HG03039 (cell line): ENCODE data around the gene ZBP1.

ENCODE experiments used
- ATAC-seq: cut with Tn5 transposase; IDR thresholded peaks from one replicate; pipeline ENCODE4 v1.9.1; 2021; ENCODE audit warnings: mild to moderate bottlenecking, moderate library complexity; ENCODE audit not compliant: unreplicated experiment

The ZBP1 gene

GRCh38 chr20:57619051-57619831 is 985 bp downstream of the ZBP1 start:
- peak; percentile 50 for ATAC-seq

- no peak for ATAC-seq
Measured at GRCh38 chr20:57618764-57619050, 1.5 kb downstream of the ZBP1 start.

DNA sequence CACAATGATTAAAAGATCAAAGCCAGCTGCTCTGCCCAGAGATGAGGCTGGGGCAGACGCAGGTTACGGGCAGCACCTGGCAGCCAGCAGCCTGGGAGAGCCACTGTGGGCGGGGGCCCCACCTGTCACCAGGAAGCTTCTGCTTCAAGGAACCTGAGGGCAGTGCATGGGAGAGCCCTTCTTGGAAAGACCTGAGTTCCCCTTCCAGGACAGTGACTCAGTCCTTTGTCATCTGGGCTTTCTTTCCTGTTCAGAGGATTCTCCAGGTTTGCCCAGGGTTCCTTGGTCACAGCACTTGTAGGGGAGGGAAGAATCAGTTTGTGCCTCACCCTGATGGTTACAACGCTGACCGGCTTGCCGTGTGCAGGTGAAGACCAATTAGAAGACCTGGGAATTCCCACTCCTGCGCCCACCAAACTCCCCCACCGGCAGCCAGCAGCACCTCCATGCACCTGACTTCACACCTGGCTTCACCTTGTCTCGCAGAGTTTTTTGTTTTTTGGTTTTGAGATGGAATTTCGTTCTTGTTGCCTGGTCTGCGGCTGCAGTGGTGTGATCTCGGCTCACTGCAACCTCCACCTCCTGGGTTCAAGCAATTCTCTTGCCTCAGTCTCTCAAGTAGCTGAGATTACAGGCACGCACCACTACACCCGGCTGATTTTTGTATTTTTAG is 2.0 kb downstream of the ZBP1 start:
- ATAC-seq = no peak

GRCh38 chr20:57617079-57617795 is 3.0 kb downstream of the ZBP1 start:
- ATAC-seq = no peak

DNA sequence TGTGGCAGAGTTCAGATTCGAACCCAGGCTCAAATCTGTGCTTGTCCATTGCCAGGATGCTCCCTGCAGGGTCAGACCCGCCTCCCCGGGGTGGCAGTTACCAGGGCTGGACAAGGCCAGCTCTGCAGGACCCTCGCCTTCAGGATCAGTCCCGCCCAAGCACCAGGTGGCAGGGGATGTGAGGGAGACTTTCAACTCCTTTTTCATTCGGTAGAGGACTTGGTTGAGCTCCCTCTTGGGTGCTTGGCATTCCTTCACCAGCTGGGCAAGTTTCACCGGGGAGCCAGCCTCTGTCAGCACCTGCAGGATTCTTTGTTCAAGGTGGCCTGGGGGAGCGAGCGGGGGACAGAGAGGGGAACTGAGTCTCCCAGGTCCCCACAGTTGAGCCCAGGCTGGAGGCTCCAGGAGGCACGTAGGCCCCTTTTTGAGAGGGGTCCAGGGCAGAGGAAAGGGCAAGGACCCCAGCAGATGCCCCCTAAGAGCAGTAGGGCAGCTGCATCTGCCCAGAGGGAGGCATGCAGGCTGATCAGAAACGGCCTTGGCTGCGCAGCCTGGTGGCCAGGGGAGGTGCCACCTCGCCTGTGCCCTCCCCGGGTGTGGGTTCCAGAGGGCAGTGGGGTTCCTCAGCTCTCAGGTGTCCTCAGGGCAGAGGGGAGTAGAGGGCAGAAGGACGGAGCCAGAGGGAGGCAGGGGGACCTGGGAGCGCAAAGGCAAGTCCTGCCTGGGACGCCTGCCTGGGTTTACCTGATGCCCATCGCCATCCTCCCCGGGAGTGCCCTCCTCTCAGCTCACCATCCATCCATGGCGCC is 3.9 kb downstream of the ZBP1 start:
- no peak for ATAC-seq

GRCh38 chr20:57615445-57615811 is 4.8 kb downstream of the ZBP1 start:
- no peak for ATAC-seq

DNA sequence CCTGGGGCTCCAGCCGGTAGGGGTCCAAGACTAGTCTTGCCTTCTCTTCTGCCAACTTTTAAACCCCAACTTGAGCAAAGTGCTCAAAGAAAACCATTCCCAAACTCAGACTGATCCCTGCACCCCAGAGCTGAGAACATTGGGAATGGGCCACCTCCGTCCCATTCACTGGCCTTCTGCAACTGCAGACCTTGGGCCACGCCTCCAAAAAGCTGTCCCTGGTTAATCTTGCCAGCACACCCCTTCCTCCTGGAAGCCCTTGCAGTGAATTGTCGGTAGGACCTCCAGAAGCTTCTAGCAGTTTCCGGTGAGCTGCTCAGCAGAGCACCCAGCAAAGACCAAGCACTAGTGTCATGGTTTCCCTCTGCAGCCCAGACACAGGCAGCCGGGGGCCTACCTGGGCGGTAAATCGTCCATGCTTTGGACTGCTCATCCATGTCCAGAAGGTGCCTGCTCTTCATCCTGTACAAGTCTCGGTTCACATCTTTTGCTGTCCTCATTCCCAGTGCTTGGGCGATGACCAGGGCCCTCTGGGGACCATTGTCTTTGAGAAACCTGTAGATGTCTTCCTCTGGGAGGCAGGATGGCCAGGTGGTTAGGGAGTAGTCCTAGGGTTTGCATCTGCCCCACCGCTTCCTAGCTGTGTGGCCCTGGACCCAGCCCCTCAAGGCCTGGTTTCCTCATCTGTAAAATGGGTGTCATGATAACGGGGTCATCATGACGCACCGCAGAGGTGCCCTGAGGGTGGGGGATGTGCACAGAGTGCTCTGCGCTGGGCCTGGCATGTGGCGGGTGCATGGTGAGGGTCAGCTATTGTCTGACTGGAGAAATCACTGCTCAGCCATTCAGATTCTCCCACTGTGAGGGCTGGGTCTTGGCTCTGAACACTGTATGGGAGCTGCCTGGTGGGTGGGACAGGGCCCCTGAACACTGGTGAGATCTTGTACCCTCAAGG is 5.5 kb downstream of the ZBP1 start:
- ATAC-seq = no peak

DNA sequence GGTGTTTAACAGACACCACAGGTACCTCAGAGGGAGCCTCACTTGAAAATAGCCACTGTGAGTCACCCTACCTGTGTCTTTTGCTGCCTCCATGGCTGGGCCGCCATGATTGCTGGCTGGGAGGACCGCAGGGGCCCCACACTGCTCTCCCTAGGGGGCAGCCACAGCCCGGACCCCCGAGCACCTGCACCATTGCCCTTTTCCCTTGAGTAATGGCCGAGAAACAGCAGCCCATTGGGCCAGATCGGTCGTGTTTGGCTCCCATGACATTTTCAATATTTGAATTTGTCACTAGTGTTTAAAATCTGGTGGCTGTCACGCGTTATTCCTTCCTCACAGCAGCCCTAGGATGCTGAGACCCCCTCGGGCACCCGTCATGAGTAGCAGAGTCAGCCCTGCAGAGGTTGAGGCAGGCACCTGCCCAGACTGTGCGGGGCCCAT is 6.7 kb downstream of the ZBP1 start:
- ATAC-seq = no peak

GRCh38 chr20:57612916-57613315 is 7.3 kb downstream of the ZBP1 start:
- ATAC-seq = no peak

DNA sequence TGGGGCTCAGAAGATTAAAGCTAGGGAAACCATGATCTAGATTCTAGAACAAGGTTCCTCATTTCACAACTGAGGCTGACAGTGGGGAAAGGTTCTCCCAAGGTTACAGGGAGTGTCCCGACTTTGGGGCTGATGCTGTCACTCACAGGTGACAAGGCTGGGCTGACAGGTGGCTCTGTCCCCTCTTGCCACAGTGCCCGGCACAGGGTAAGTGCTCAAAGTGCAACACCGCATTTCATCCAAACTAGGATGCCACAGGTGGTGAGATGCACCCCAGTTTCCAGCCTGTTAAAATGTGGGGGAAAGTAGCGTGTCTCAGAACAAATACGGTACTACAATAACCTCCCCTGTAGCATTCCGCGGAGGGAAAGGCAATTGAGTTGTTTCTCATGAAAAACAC is 7.8 kb downstream of the ZBP1 start:
- ATAC-seq = no peak

GRCh38 chr20:57611586-57612311 is 8.5 kb downstream of the ZBP1 start:
- ATAC-seq = no peak

- ATAC-seq = no peak
Measured at GRCh38 chr20:57610261-57610952, 9.8 kb downstream of the ZBP1 start.

- no peak for ATAC-seq
Measured at GRCh38 chr20:57609842-57610167, 10.4 kb downstream of the ZBP1 start.

DNA sequence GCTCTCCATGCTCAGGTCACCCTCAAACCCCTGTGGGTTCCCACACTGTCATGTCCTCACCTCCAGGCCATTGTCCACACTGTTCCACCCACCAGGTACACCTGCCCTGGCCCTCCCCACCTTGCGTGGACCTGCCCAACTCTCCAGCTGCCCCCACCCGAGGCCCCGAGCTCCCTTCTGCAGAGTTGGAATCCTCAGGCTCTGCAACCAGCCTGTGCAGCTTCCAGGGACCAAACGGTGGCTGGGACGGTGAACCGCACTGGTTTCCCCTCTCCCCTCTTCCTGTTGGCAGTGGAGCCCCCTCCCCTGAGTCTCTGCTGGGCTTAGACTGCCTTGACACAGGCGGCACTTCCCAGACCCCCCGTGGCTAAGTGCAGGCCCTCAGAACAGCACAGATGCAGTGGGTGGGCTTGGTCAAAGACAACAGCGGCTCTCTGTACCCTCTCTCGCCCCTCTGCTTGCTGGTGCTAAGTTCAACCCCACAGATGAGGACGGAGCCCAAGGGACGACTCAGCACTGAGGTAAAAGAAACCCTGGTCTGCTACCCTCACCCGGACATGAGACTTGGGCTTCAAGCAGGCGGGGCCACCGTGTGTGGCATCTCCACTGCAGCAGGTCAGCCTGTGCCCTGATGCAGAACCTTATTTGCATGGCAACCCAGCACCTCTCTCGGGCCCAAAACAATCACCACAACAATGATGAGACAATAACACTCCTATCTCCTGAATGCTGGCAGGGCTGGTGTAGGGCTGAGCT is 11.0 kb downstream of the ZBP1 start:
- no peak for ATAC-seq

- ATAC-seq = no peak
Measured at GRCh38 chr20:57608516-57608915, 11.7 kb downstream of the ZBP1 start.

DNA sequence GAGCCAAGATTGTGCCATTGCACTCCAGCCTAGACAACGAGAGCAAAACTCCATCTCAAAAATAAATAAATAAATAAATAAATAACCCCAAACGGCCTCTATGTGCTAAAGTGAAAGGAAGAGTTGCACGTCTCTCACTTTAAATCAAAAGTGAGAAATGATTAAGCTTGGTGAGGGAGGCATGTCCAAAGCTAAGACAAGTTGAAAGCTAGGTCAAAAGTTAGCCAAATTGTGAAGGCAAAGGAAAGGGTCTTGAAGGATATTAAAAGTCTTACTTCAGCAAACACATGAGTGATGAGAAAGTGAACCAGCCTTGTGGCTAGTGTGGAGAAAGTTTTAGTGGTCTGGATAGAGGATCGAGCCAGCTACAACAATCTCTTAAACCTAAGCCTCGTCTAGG is 14.3 kb downstream of the ZBP1 start:
- no peak for ATAC-seq

- no peak for ATAC-seq
Measured at GRCh38 chr20:57605045-57605444, 15.2 kb downstream of the ZBP1 start.

DNA sequence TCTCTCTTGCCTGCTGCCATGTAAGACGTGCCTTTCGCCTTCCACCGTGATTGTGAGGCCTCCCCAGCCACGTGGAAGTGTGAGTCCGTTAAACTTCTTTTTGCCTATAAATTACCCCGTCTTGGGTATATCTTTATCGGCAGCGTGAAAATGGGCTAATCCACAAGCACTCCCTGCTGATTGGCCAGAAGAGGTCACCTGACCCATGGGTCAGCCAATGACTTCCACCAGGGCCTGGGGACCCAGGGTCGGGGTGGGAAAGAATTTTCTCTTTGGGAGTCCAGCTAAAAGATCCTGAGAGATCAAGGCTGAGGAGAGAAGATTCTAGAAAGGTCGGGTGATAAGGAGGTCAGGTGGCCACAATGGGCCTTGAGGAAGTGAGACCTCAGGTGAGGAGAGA is 17.1 kb downstream of the ZBP1 start:
- no peak for ATAC-seq
